SH-SY5Y (cell line): ENCODE measurements around the gene CCDC88B.

Experiments used
- GATA2 ChIP-seq: IDR thresholded peaks from 2 replicates; pipeline ENCODE4 v1.6.1; 2011; ENCODE audit warnings: mild to moderate bottlenecking, low read depth, low read length
- GATA3 ChIP-seq: IDR thresholded peaks from 2 replicates; pipeline ENCODE4 v1.6.1; 2011; ENCODE audit warnings: low read depth, mild to moderate bottlenecking, low read length, moderate library complexity

DNA sequence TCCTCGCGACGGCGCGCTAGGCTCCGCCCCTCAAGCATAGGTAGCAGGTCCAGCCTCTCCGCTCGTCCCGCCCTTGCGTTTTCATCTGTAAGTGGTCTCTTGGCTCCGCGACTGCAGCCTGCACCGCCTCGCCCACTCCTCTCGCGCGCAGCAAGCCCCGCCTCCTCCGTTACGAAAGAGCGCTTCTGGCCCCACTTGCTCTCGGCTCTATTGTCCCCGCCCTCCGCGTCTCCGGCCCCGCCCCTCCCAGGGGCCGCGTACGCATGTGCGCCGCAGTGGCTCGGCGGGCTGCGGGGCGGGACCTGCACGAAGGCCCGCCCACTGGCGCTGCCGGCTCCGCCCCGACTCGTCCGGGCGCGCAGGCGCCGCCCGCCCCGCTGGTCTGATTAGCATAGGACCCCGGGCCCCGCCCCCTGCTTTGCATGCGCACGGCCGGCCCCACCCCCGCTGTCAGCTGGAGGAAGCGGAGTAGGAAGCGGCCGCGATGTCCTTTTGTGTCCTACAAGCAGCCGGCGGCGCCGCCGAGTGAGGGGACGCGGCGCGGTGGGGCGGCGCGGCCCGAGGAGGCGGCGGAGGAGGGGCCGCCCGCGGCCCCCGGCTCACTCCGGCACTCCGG, 34.8 kb upstream of the CCDC88B start, which contains the start of gene ESRRA:
- TF ChIP-seq GATA2 (no peak), GATA3 (no peak)
